ENCODE data around the gene KSR1.

- TF ChIP-seq POLR2A (IDR thresholded peaks at IDR 0.05) (no peak), CTCF (IDR thresholded peaks at IDR 0.05) (no peak)
Measured at GRCh38 chr17:27512511-27513346, 56.5 kb downstream of the KSR1 start.
